GM19468 (cell line): Measurements from ENCODE around the gene SYNGR3.
"Not testable (repeated sequence)": the region's sequence is repeated elsewhere in the genome, so short reads cannot be mapped to it uniquely, and the experiment has no call there.

Experiments
- ATAC-seq: cut with Tn5 transposase; IDR thresholded peaks from one replicate; pipeline ENCODE4 v1.9.1; 2021; ENCODE audit warnings: mild to moderate bottlenecking, moderate library complexity, moderate number of reproducible peaks; ENCODE audit not compliant: unreplicated experiment; ENCODE audit errors: extremely low read depth

SYNGR3 gene, protein sequence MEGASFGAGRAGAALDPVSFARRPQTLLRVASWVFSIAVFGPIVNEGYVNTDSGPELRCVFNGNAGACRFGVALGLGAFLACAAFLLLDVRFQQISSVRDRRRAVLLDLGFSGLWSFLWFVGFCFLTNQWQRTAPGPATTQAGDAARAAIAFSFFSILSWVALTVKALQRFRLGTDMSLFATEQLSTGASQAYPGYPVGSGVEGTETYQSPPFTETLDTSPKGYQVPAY

DNA sequence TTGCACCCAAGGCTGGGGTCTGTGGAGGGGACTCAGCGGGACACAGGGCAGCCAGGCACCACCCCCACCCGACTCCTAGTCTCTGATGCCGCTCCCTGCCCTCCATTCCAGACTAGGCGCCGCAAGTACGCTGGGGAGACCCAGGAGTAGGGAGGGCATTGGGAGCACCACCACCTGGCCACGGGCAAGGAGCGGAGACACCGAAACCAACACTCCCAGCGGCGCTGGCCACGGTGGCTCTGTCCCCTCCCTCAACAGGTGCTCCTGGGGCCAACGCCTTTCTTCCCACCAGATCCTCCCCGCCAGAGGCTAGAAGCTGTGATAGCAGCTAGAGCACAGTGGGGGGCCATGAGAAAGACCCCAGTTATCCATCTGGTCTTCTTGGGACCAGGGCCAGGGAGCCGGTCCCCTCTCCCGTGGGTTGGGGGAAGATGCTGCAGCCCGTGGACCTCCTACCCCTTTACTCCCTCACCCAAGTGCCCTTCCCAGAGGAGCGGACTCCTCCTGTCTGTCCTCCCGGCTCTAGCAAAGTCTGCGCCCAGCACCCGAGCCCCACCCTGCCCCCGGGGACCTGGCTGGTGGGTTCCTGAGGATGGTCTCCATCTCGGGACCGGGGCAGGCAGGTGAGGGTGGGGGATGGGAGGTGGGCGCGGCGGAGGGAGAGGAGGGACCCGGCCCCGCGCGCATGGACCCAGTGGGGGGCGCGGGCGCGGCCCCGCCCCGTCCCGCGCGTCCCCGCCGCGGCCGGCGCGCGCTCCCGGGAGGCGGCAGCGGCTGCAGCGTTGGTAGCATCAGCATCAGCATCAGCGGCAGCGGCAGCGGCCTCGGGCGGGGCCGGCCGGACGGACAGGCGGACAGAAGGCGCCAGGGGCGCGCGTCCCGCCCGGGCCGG is at the start of gene SYNGR3:
TSS of gene SYNGR3 (plus strand) at position 762 of the 892 bp plus-strand sequence. CDS start 133 bp downstream, outside the sequence.
- ATAC-seq: no peak

DNA sequence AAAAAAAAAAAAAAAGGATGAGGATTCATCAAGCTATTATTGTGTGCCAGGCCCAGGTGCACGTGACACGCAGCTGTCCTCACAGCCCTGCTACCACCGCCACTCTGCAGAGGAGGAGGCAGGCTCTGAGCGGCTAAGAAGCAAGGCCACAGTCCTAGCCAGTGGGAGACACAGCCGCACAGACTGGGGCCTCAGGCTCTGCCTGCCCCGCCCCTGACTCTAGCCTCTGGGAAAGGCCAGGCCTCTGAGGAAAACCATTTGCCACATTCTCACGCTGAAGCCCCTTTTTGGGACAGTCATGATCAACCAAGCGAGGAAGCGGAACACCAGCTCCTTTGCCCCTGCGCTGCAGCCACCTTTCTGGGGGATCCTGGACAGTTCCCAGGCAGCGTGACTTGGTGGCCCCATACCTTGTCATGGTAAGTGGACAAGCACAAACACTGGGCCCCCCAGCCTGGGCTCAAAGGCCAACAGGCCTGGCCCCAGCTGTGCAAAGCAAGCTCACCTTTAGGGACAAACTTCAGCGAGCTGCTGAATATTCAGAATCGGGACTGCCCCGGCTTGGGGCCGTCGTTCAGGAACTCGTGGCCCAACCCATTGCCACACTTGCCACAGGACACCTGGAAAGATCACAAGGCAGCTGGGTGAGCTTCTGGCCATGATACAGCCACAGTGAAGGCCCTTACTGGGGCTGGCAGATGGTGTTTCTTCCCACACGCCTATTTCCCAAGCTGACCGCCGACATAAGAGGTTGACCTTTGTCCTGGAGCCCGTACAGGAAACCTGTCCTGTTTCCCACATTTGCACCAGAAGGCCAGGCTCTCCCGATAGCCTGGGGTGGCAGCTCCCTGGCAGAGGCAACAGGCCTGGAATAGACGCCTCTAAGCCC is 49.3 kb upstream of the SYNGR3 start:
- no peak for ATAC-seq

GRCh38 chr16:1941162-1942046 is 48.4 kb upstream of the SYNGR3 start:
- ATAC-seq: no peak

DNA sequence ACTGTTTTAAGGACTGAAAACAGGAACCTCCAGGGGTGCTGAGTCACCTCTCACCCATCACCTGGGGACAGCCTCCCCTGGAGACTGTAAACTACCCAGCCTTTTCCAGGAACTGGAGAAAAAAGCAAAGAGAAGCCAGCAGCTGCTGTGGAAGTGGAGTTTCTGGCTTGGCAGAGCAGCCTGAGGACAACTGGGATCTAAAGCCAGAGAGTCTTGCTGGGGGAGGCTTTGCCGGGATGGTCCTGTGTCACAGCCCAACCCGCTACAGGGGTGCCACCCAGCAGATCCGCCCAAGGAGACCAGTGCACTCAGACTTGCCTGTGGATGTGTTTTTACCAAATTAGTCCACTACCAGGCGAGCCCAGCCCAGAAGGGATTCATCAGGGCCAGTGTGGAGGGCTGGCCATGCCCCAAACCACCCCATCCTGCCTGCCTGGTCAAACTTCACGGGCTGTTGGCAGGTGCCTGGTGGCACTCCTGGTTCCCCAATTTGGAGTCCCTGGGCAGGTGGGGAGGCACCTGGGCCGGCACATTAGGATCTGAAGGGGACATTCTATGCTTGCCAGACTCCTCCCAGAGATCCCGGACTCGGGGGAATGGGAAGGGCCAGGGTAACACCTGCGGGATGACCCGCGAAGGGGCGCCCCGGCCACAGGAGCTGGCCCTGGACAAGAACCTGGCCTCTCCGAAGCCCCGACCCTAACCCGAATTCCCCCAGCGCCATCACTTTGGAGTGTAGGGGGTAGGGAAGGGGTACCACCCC is 47.5 kb upstream of the SYNGR3 start:
- no peak for ATAC-seq

GRCh38 chr16:1942810-1943726 is 46.7 kb upstream of the SYNGR3 start, which contains the start of gene MSRB1:
Gene MSRB1, minus strand, starts transcription at chr16:1943199. Its CDS starts 43 bp downstream, at chr16:1943156.
- ATAC-seq: peak; percentile 90

DNA sequence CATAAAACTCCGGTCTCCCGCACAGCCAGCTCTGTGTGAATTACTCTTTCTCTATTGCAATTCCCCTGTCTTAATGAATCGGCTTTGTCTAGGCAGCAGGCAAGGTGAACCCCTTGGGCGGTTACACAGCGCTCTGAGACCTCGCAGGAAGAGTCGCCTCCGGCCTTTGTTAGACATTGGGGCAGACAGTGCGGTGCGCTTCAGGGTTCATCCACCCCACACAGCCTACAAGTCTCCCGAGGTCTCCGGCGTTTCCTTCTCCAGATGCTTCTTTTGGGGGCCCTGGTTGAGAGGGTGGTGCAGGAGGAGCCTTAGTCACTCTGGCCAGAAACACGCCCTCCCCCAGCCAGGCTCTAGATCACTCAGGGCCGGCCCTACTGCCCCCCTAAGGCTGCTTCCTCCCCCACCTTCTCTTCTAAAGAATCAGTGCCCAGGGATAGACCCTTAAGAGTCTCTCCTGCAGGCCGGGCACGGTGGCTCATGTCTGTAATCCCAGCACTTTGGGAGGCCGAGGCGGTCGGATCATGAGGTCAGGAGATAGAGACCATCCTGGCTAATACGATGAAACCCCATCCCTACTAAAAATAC is 45.1 kb upstream of the SYNGR3 start:
- ATAC-seq: no peak

GRCh38 chr16:1945559-1946391 is 44.0 kb upstream of the SYNGR3 start:
- no peak for ATAC-seq

- no peak for ATAC-seq
These were observed 43.0 kb upstream of the SYNGR3 start for GRCh38 chr16:1946495-1947368.

DNA sequence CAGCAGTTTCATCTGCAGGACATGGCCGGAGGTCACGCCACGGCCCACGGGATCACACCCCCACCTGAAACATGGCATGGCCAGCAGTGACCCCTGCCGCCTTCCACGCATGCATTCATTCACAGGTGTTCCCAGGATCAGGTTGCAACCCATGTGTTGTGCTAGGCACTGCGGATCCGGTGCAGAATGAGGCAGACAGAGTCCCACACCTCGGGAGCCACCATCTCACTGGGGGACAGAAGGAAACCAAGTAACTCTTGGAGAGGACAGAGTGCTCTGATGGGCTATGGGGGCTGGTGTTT is 42.5 kb upstream of the SYNGR3 start:
- no peak for ATAC-seq

GRCh38 chr16:1949507-1949906 is 40.3 kb upstream of the SYNGR3 start:
- no peak for ATAC-seq

DNA sequence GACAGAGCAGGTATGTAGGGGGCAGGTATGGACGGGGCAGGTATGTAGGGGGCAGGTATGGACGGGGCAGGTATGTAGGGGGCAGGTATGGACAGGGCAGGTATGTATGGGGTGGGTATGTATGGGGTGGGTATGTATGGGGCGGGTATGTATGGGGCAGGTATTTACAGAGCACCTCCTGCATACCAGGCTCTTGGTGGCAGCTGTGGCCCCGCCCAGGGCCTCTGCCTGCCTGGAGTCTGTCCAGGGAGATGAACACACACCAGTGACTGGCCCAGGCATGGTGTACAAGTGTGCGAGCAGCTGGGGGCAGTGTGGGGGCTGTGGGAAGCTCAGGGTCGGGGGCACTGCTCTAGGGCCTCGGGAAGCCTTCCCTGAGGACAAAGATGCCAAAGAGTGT is 39.7 kb upstream of the SYNGR3 start:
- ATAC-seq: no peak

DNA sequence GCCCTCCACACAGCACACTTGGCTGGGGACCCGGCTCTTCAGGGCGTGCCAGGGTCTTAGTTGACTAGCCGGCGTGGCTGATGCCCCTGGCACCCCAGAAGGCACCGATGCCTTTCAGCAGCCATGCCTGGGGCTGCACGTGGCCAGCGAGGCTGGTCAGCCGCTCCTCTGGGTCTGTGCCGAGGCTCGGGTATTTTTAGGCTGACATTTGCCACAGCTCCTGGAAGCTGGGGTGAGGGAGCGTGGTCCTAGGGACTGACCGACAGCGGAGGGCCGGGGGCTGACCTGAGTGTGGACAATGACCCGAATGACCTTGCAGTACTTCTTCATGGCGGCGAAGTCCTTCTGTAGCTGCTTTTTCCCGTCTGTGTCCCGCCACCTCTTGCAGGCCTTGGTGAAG is 39.2 kb upstream of the SYNGR3 start:
- ATAC-seq: no peak

DNA sequence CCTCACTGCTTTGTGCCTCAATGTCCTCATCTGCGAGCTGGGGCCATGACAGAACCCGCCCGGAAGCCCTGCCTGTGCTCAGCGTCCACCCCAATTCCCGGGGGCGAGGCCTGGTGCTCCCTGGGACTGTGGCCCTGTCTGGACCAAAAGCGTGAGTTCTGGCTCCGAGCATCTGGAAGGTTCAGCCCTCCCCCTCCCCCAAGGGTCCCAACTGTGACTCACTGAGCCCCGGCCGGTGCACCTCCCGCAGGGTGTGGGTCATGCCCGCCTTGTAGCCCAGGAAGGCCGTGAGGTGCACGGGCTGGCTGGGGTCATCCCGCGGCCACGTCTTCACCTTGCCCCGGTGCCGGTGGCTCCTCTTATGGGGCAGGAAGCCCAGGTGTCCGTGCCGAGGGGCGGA is 36.0 kb upstream of the SYNGR3 start:
- ATAC-seq: no peak

DNA sequence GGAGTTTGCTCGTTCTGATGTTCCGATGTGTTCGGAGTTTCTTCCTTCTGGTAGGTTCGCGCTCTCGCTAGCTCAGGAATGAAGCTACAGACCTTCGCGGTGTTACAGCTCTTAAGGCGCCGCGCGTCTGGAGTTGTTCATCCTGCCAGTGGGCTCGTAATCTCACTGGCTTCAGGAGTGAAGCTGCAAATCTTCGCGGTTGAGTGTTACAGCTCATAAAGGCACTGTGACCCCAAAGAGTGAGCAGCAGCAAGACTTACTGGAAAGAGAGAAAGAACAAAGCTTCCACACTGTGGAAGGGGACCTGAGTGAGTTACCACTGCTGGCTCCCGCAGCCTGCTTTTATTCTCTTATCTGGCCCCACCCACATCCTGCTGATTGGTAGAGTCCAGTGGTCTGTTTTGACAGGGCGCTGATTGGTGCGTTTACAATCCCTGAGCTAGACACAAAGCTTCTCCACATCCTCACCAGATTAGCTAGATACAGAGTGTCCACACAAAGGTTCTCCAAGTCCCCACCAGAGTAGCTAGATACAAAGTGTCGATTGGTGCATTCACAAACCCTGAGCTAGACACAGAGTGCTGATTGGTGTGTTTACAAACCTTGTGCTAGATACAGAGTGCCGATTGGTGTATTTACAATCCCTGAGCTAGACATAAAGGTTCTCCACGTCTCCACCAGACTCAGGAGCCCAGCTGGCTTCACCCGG is 32.2 kb upstream of the SYNGR3 start:
- not testable (repeated sequence) for ATAC-seq

GRCh38 chr16:1958143-1958491 is 31.7 kb upstream of the SYNGR3 start:
- ATAC-seq: not testable (repeated sequence)
